ENCODE measurements around the gene CACNA1B.
"Not testable (repeated sequence)": the region's sequence is repeated elsewhere in the genome, so short reads cannot be mapped to it uniquely, and the experiment has no call there.

CACNA1B gene

GRCh38 chr9:137866226-137867141, 11.1 kb upstream of the CACNA1B start:
- DNase-seq: no peak

GRCh38 chr9:137870432-137870831, 7.2 kb upstream of the CACNA1B start:
- no peak for DNase-seq

GRCh38 chr9:137872296-137872695, 5.3 kb upstream of the CACNA1B start:
- DNase-seq: no peak

GRCh38 chr9:137873408-137873807, 4.2 kb upstream of the CACNA1B start:
- DNase-seq: no peak

GRCh38 chr9:137873858-137874362, 3.7 kb upstream of the CACNA1B start:
- DNase-seq: no peak

GRCh38 chr9:137875354-137875753, 2.2 kb upstream of the CACNA1B start:
- DNase-seq: no peak

- DNase-seq: no peak
Observed at GRCh38 chr9:137875846-137876245, 1.7 kb upstream of the CACNA1B start.

GRCh38 chr9:137876269-137876668, 1.3 kb upstream of the CACNA1B start:
- no peak for DNase-seq

- no peak for DNase-seq
Observed at GRCh38 chr9:137876781-137877386, 698 bp upstream of the CACNA1B start.

GRCh38 chr9:137878146-137878941, 762 bp downstream of the CACNA1B start:
- peak; percentile 17 for DNase-seq

- no peak for DNase-seq
Observed at GRCh38 chr9:137879052-137879451, 1.5 kb downstream of the CACNA1B start.

GRCh38 chr9:137879566-137880150, 2.1 kb downstream of the CACNA1B start:
- no peak for DNase-seq

GRCh38 chr9:137880160-137880975, 2.8 kb downstream of the CACNA1B start:
- no peak for DNase-seq

GRCh38 chr9:137880976-137881530, 3.5 kb downstream of the CACNA1B start:
- DNase-seq: no peak

GRCh38 chr9:137881591-137882505, 4.3 kb downstream of the CACNA1B start:
- no peak for DNase-seq

GRCh38 chr9:137882506-137882821, 4.9 kb downstream of the CACNA1B start:
- no peak for DNase-seq

- not testable (repeated sequence) for DNase-seq
Observed at GRCh38 chr9:137883977-137884376, 6.4 kb downstream of the CACNA1B start.

- not testable (repeated sequence) for DNase-seq
Observed at GRCh38 chr9:137884547-137884946, 7.0 kb downstream of the CACNA1B start.

- not testable (repeated sequence) for DNase-seq
Observed at GRCh38 chr9:137885121-137885520, 7.5 kb downstream of the CACNA1B start.

- DNase-seq: not testable (repeated sequence)
Observed at GRCh38 chr9:137888621-137889020, 11.0 kb downstream of the CACNA1B start.

GRCh38 chr9:137889966-137890365, 12.4 kb downstream of the CACNA1B start:
- not testable (repeated sequence) for DNase-seq
